Endothelial cell of umbilical vein (primary cell): ENCODE measurements around the gene TNFSF10. TPM values are rescaled to one million over a fixed set of nuclear protein-coding genes. Genes with fewer than 3 reads are reported as not detected.

Experiments used
- Bru-seq: library from RNA; stranded (reverse); fragments of 400-500 nt; gene quantifications from one replicate; lab custom pipeline; 2021; lab: Mats Ljungman, UMichigan
- BruChase-seq, 2 experiments: library from RNA; stranded (reverse); fragments of 400-500 nt; gene quantifications; one replicate each; lab custom pipeline; 2021; lab: Mats Ljungman, UMichigan
- BruUV-seq: library from RNA; stranded (reverse); fragments of 400-500 nt; replicated peaks from 2 replicates; lab custom pipeline; 2021; lab: Mats Ljungman, UMichigan
- CTCF ChIA-PET: fragments of 300-600, 350-600 bp; sonication (Branson Sonifier 250); formaldehyde crosslinking; loops from one replicate; lab custom pipeline; 2021; ENCODE audit warnings: antibody characterized with exemption, inconsistent platforms; lab: Charles Lee
- POLR2A ChIA-PET: fragments of 300-600, 350-600 bp; sonication (Branson Sonifier 250); formaldehyde crosslinking; loops from one replicate; lab custom pipeline; 2021; ENCODE audit warnings: antibody characterized with exemption, inconsistent platforms; lab: Charles Lee
- DNase-seq: peaks from one replicate; pipeline ENCODE4 v3.0.0-alpha.2; 2011; ENCODE audit warnings: low read depth, low spot score
- FAIRE-seq: peaks from 2 replicates; lab custom pipeline; 2011; peaks lifted over from hg19 to GRCh38; lab: Jason Lieb, UNC
- H2AFZ ChIP-seq: 2 replicates; pipeline ENCODE4 v1.6.0; 2012; ENCODE audit warnings: low read depth, low read length, control low read depth, inconsistent platforms
- H3K27ac ChIP-seq: 2 replicates; pipeline ENCODE4 v1.5.1; 2011; ENCODE audit warnings: low read depth, mild to moderate bottlenecking, control low read depth, low read length, moderate library complexity; ENCODE audit not compliant: insufficient read depth
- H3K27me3 ChIP-seq, 2 experiments: 2 replicates each; pipeline versions ENCODE4 v1.6.0 to v1.6.1; 2011; ENCODE audit warnings: low read length in 2 of 2, mixed read lengths in 1 of 2; ENCODE audit not compliant: control insufficient read depth in 2 of 2, insufficient read depth in 2 of 2
- H3K36me3 ChIP-seq, 2 experiments: 2 replicates in 1 of 2; 3 replicates in 1 of 2; pipeline ENCODE4 v1.5.1; 2011; ENCODE audit warnings: low read length in 2 of 2, mild to moderate bottlenecking in 1 of 2, moderate library complexity in 1 of 2; ENCODE audit not compliant: control insufficient read depth in 2 of 2, insufficient read depth in 2 of 2; ENCODE audit errors: extremely low read depth in 1 of 2
- H3K4me1 ChIP-seq: 3 replicates; pipeline ENCODE4 v1.5.1; 2011; ENCODE audit warnings: mild to moderate bottlenecking, low read length; ENCODE audit not compliant: control insufficient read depth, insufficient read depth; ENCODE audit errors: extremely low read depth
- H3K4me2 ChIP-seq: 2 replicates; pipeline ENCODE4 v1.6.1; 2011; ENCODE audit warnings: low read length, control low read depth, mixed read lengths; ENCODE audit not compliant: insufficient read depth
- H3K4me3 ChIP-seq, 3 experiments: fragments of 200-600 bp in 1 of 3; sonication (generic), shearing (Covaris generic) in 1 of 3; replicated peaks in 1 of 3; 2 replicates each; pipeline ENCODE4 v1.5.1; 2011 to 2016; ENCODE audit warnings: control low read depth in 3 of 3, low read length in 3 of 3, mild to moderate bottlenecking in 2 of 3, inconsistent platforms in 1 of 3, low read depth in 1 of 3, moderate library complexity in 1 of 3; ENCODE audit not compliant: insufficient read depth in 1 of 3
- H3K79me2 ChIP-seq: 2 replicates; pipeline ENCODE4 v1.6.0; 2012; ENCODE audit warnings: low read length, inconsistent platforms; ENCODE audit not compliant: control insufficient read depth, insufficient read depth
- H3K9ac ChIP-seq: replicated peaks from 2 replicates; pipeline ENCODE3; 2011; ENCODE audit warnings: low read length, control low read depth; ENCODE audit not compliant: insufficient read depth; ENCODE audit errors: extremely low read depth
- H3K9me1 ChIP-seq: replicated peaks from 3 replicates; pipeline ENCODE4 v1.6.0; 2011; ENCODE audit warnings: mild to moderate bottlenecking, low read length; ENCODE audit not compliant: control insufficient read depth, insufficient read depth; ENCODE audit errors: extremely low read depth
- H3K9me3 ChIP-seq: replicated peaks from 2 replicates; pipeline ENCODE4 v1.5.1; 2012; ENCODE audit warnings: low read length, inconsistent platforms; ENCODE audit not compliant: control insufficient read depth, insufficient read depth
- H4K20me1 ChIP-seq: replicated peaks from 2 replicates; pipeline ENCODE3; 2011; ENCODE audit warnings: mild to moderate bottlenecking, low read length; ENCODE audit not compliant: control insufficient read depth, insufficient read depth; ENCODE audit errors: extremely low read depth
- EZH2 ChIP-seq: IDR thresholded peaks from 2 replicates; pipeline ENCODE4 v1.6.1; 2012; ENCODE audit warnings: borderline replicate concordance, low read depth, mild to moderate bottlenecking, moderate library complexity, low read length, inconsistent platforms; ENCODE audit not compliant: severe bottlenecking
- MYC ChIP-seq: IDR thresholded peaks from one replicate; pipeline ENCODE4 v1.6.1; 2011; ENCODE audit warnings: mild to moderate bottlenecking, low read depth, low read length
- POLR2A ChIP-seq: IDR thresholded peaks from 2 replicates; pipeline ENCODE4 v1.6.1; 2012; ENCODE audit warnings: low read depth, mild to moderate bottlenecking, control low read depth, low read length
- dilution Hi-C: fragments of 300-500 bp; cut with MboI; formaldehyde crosslinking; loops from one replicate; pipeline ENCODE4 v1.15.0; 2019; ENCODE audit warnings: low sequenced_read_pairs; ENCODE audit not compliant: extremely low pct_ligation_motif_present
- intact Hi-C: fragments of 100-400 bp; cut with micrococcal nuclease; formaldehyde crosslinking; loops from one replicate; pipeline ENCODE4 v1.10.0; 2022
- long read RNA-seq: library from polyadenylated mRNA; stranded (forward); transcript quantifications from one replicate; pipeline ENCODE4 v2.0.0, GENCODE V29; 2021
- polyA minus RNA-seq, 3 experiments: library from RNA; depleted of rRNA, polyadenylated mRNA; stranded (reverse); fragments of >200 nt; gene quantifications; 1 replicate in 1 of 3; 2 replicates in 2 of 3; pipeline ENCODE4 v1.2.3, GENCODE V29; 2011
- polyA plus RNA-seq, 4 experiments: library from polyadenylated mRNA; depleted of rRNA in 3 of 4; stranded (reverse) in 3 of 4; unstranded in 1 of 4; fragments of >200 nt; gene quantifications; 2 replicates each; pipeline versions ENCODE4 v1.2.1 to v1.2.3, GENCODE V29; 2011 to 2012; ENCODE audit warnings: missing spikeins in 1 of 4
- total RNA-seq: library from RNA; stranded (reverse); gene quantifications from 2 replicates; pipeline ENCODE4 v1.2.3, GENCODE V29; 2021

TNFSF10 gene
- total RNA-seq (18.5 and 31.2 TPM in 2 replicates), polyA plus RNA-seq (35.6 and 55.0 TPM in 2 replicates), polyA minus RNA-seq (82.8 and 95.4 TPM in 2 replicates), Bru-seq, nascent RNA (percentile 85 among the genes with signal in this experiment), BruChase-seq, experiment 1, labeled RNA remaining after a 6-hour chase (percentile 55 among the genes with signal in this experiment), BruChase-seq, experiment 2, labeled RNA remaining after a 2-hour chase (percentile 57 among the genes with signal in this experiment)
- polyA plus RNA-seq (2011; cell fraction: cytosol; rRNA removed): 41.6 and 43.6 TPM in 2 replicates
- 20.3 and 25.2 TPM in 2 replicates for polyA plus RNA-seq (2011; cell fraction: nucleus; rRNA removed)
- 18.1 and 23.7 TPM in 2 replicates for polyA plus RNA-seq (2012)
- polyA minus RNA-seq (2011; cell fraction: cytosol; rRNA and poly(A)+ RNA removed): not detected
- 40.0 and 41.3 TPM in 2 replicates for polyA minus RNA-seq (2011; cell fraction: nucleus; rRNA and poly(A)+ RNA removed)
- long read RNA-seq, transcript TNFSF10-201 (5 exons, 1,953 nt): major isoform, 32 of 38 reads
- long read RNA-seq, partial matches to known transcripts: 3 of 38 reads
- long read RNA-seq, other reads (novel, unspliced or antisense): 3 of 38 reads

- Histone ChIP-seq H3K4me3 (peak within 1 kb of the TSS in 2 of 3 experiments; percentile 34 to 67), H2AFZ (peak within 1 kb of the TSS; percentile 72), H3K9me3 (no peaks in the 10 kb centered on the region), H4K20me1 (no peaks in the 10 kb centered on the region), H3K9me1 (no peaks in the 10 kb centered on the region), H3K9ac (peak within 1 kb of the TSS; percentile 28), H3K79me2 (no peaks in the 10 kb centered on the region), H3K4me2 (peak within 1 kb of the TSS; percentile 14), H3K27me3 (no peaks in the 10 kb centered on the region), H3K27ac (no peak within 1 kb of the TSS), H3K4me1 (peaks cover 20% of the 10 kb centered on the region), H3K36me3 (no peaks in the 10 kb centered on the region)
- ChIA-PET POLR2A (interaction anchor here (0.7 to 1.2 kb wide), 3 partner anchors 10 to 49 kb away, joined by 3 read pairs; no protein-coding TSS in a partner anchor), CTCF (interaction anchor here (1.1 to 2.9 kb wide), 4 partner anchors 10 to 73 kb away, joined by 3 to 19 read pairs (median 6); no protein-coding TSS in a partner anchor)
- TF ChIP-seq MYC (no peak), POLR2A (peak; percentile 54), EZH2 (no peak)
- dilution Hi-C loops (no loop called here), intact Hi-C loops (loop anchor here (2.0 kb wide), 1 partner anchor 16 kb away; no protein-coding TSS in a partner anchor)
- DNase-seq (peak; percentile 91), FAIRE-seq (peak; percentile 90)
- BruUV-seq: TSS peak; percentile 61
Observed at GRCh38 chr3:172522871-172523818, at the start of gene TNFSF10. TSS of gene TNFSF10 (minus strand) at chr3:172523430. CDS start at chr3:172523384, 46 bp downstream.
